A673 (cell line): ENCODE results near the gene DPF1. TPM values are rescaled to one million over a fixed set of nuclear protein-coding genes. Genes with fewer than 3 reads are reported as not detected.

Source experiments
- BruUV-seq: library from RNA; stranded (reverse); fragments of 400-500 nt; replicated peaks from 2 replicates; lab custom pipeline; 2021; lab: Mats Ljungman, UMichigan
- CTCF ChIA-PET: fragments of 300-600 bp; sonication (Branson Sonifier 250); formaldehyde crosslinking; loops from one replicate; lab custom pipeline; 2022; ENCODE audit warnings: antibody characterized with exemption; lab: Charles Lee
- POLR2A ChIA-PET: fragments of 300-600 bp; sonication (Branson Sonifier 250); formaldehyde crosslinking; loops from one replicate; lab custom pipeline; 2022; ENCODE audit warnings: antibody characterized with exemption; ENCODE audit not compliant: low non-redundant PET; lab: Charles Lee
- DNase-seq: peaks from one replicate; pipeline ENCODE4 v3.0.0-alpha.2; 2015; ENCODE audit warnings: low spot score
- H3K27ac ChIP-seq: fragments of 200-600 bp; sonication (generic); 2 replicates; pipeline ENCODE4 v1.5.1; 2016; ENCODE audit warnings: mixed run types, low read depth, mild to moderate bottlenecking, mixed read lengths, antibody characterized with exemption, low read length; ENCODE audit not compliant: poor library complexity, severe bottlenecking
- H3K27me3 ChIP-seq: fragments of 200-600 bp; sonication (generic); replicated peaks from 2 replicates; pipeline ENCODE4 v1.6.1; 2017; ENCODE audit warnings: mixed run types, low read depth, mild to moderate bottlenecking, mixed read lengths, antibody characterized with exemption, low read length; ENCODE audit not compliant: insufficient read depth, poor library complexity
- H3K36me3 ChIP-seq: fragments of 200-600 bp; sonication (generic); 2 replicates; pipeline ENCODE4 v1.6.1; 2016; ENCODE audit warnings: mixed run types, mild to moderate bottlenecking, mixed read lengths, antibody characterized with exemption, low read length; ENCODE audit not compliant: insufficient read depth, poor library complexity, severe bottlenecking
- H3K4me1 ChIP-seq: fragments of 200-600 bp; sonication (generic); 2 replicates; pipeline ENCODE4 v1.6.1; 2017; ENCODE audit warnings: mixed run types, mild to moderate bottlenecking, mixed read lengths, antibody characterized with exemption, low read length; ENCODE audit not compliant: insufficient read depth, poor library complexity, severe bottlenecking
- H3K4me3 ChIP-seq: fragments of 200-600 bp; sonication (generic); 2 replicates; pipeline ENCODE4 v1.5.1; 2016; ENCODE audit warnings: low read depth, mixed run types, mild to moderate bottlenecking, mixed read lengths, low read length; ENCODE audit not compliant: poor library complexity, severe bottlenecking
- H3K9me3 ChIP-seq: fragments of 200-600 bp; sonication (generic); 2 replicates; pipeline ENCODE4 v1.6.1; 2016; ENCODE audit warnings: mixed run types, low read depth, mild to moderate bottlenecking, mixed read lengths, antibody characterized with exemption, low read length; ENCODE audit not compliant: poor library complexity, severe bottlenecking
- EZH2 ChIP-seq: fragments of 200-600 bp; sonication (generic); IDR thresholded peaks from 2 replicates; pipeline ENCODE4 v1.6.1; 2017; ENCODE audit warnings: borderline replicate concordance, low read depth, mild to moderate bottlenecking, mixed read lengths, antibody characterized with exemption, low read length; ENCODE audit not compliant: poor library complexity, severe bottlenecking
- intact Hi-C: fragments of 100-400 bp; cut with micrococcal nuclease; formaldehyde crosslinking; loops from one replicate; pipeline ENCODE4 v1.10.0; 2022; ENCODE audit not compliant: unreplicated experiment
- total RNA-seq: library from RNA; stranded (reverse); gene quantifications from 2 replicates; pipeline ENCODE4 v1.2.3, GENCODE V29; 2021
- TF ChIP-seq, protein P1 (sequence below): fragments of 300-800, 200-600 bp; sonication (generic); conservative IDR thresholded peaks from 2 replicates; pipeline ENCODE4 v1.5.1; 2017; ENCODE audit warnings: low read depth, mild to moderate bottlenecking, antibody characterized with exemption, low read length, moderate library complexity, mixed read lengths

Gene DPF1
- total RNA-seq, 1 experiment from 2014 or later = 6.3 TPM

GRCh38 chr19:38190061-38190460 is 34.0 kb downstream of the DPF1 start:
- no peak for DNase-seq
- TF ChIP-seq, protein P1, sequence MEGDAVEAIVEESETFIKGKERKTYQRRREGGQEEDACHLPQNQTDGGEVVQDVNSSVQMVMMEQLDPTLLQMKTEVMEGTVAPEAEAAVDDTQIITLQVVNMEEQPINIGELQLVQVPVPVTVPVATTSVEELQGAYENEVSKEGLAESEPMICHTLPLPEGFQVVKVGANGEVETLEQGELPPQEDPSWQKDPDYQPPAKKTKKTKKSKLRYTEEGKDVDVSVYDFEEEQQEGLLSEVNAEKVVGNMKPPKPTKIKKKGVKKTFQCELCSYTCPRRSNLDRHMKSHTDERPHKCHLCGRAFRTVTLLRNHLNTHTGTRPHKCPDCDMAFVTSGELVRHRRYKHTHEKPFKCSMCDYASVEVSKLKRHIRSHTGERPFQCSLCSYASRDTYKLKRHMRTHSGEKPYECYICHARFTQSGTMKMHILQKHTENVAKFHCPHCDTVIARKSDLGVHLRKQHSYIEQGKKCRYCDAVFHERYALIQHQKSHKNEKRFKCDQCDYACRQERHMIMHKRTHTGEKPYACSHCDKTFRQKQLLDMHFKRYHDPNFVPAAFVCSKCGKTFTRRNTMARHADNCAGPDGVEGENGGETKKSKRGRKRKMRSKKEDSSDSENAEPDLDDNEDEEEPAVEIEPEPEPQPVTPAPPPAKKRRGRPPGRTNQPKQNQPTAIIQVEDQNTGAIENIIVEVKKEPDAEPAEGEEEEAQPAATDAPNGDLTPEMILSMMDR = no peak
- no peak for TF ChIP-seq EZH2
- H3K27ac ChIP-seq = no peak overlapping the region
- H3K9me3 ChIP-seq = no peaks in the 10 kb centered on the region
- no peaks in the 10 kb centered on the region for H3K36me3 ChIP-seq
- no TSS peak for BruUV-seq
- no peaks in the 10 kb centered on the region for H3K4me1 ChIP-seq
- H3K27me3 ChIP-seq = no peaks in the 10 kb centered on the region
- ChIA-PET CTCF (no interaction called here), POLR2A (no interaction called here)
- no peak overlapping the region for H3K4me3 ChIP-seq
- intact Hi-C loops = no loop called here

DNA sequence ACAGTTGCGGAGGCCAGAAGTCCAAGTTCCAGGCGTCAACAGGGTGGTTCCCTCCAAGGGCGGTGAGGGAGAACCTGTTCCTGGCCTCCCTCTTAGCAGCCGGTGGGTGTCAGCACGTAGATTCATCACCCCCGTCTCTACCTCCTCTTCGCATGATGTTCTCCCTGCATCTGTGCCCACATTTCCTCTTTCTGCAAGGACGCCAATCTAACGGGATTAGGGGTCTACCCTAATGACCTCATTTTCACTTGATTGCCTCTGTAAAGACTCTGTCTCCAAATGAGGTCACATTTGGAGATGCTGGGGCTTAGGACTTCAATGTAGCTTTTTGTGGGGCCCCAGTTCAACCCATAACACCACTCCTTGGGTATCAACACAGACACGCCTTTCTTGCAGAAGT is 38.5 kb downstream of the DPF1 start:
- intact Hi-C loops = no loop called here
- POLR2A ChIA-PET = no interaction called here
- Histone ChIP-seq H3K27me3 (no peaks in the 10 kb centered on the region), H3K36me3 (no peaks in the 10 kb centered on the region), H3K4me3 (no peak overlapping the region), H3K9me3 (no peaks in the 10 kb centered on the region), H3K27ac (no peak overlapping the region), H3K4me1 (peaks cover 10% of the 10 kb centered on the region)
- TF ChIP-seq EZH2 = no peak
- TF ChIP-seq, protein P1 = no peak
- BruUV-seq = no TSS peak
- CTCF ChIA-PET = no interaction called here
- no peak for DNase-seq

GRCh38 chr19:38184815-38185214 is 39.2 kb downstream of the DPF1 start:
- peaks cover 10% of the 10 kb centered on the region for H3K4me1 ChIP-seq
- BruUV-seq = no TSS peak
- no peak for DNase-seq
- POLR2A ChIA-PET = no interaction called here
- H3K27ac ChIP-seq = no peak overlapping the region
- CTCF ChIA-PET = no interaction called here
- H3K4me3 ChIP-seq = no peak overlapping the region
- no peak for TF ChIP-seq EZH2
- TF ChIP-seq, protein P1 = no peak
- no peaks in the 10 kb centered on the region for H3K9me3 ChIP-seq
- intact Hi-C loops = no loop called here
- no peaks in the 10 kb centered on the region for H3K27me3 ChIP-seq
- no peaks in the 10 kb centered on the region for H3K36me3 ChIP-seq
